ENCODE results near the gene LIMS2. TPM values are rescaled to one million over a fixed set of nuclear protein-coding genes. Genes with fewer than 3 reads are reported as not detected.

Gene LIMS2
- total RNA-seq, 2 experiments from 2014 or later: 1.6 to 24.9 TPM

DNA sequence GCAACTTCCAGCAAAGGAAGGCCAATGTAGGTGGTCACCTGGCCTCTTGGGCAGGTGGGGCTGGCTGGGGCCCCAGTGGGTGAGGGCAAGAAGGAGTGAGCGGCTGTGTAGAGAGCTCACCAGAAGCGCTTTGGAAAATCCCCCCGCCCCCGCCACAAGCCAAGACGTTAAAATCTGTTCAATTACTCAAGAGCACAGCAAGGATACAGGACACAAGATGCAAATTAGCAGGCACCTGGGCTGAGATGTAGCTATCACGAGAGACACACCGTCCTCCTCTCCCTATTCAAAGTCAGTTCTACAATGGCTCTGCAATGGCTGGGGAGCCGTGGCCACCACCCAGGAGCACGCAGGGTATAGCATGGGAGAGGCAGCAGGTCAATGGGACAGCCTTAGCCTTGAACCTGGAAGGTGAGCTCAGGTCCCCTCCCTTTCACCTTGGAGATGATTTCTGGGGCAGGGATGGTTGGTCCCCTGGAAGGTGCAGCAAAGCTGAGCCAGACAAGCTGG, 67.9 kb downstream of the LIMS2 start:
- no peaks in the 10 kb centered on the region for H3K4me1 ChIP-seq (ENCODE audit: insufficient read depth, low read length, poor library complexity, severe bottlenecking)
- ChIA-PET CTCF (ENCODE audit: unreplicated experiment) (no interaction called here), POLR2A (interaction anchor here (0.7 kb wide), 1 partner anchor 31 kb away, joined by 3 read pairs; no protein-coding TSS in a partner anchor)
- intact Hi-C loops (cut with micrococcal nuclease; ENCODE audit: unreplicated experiment): no loop called here
- H3K4me2 ChIP-seq (ENCODE audit: low read length): no peak overlapping the region
- DNase-seq (ENCODE audit: low spot score): no peak
- H3K79me2 ChIP-seq (ENCODE audit: insufficient read depth, low read depth, low read length): no peaks in the 10 kb centered on the region
- H3K9me2 ChIP-seq (ENCODE audit: insufficient read depth, low read length): no peaks in the 10 kb centered on the region
- H2AFZ ChIP-seq (ENCODE audit: low read length): no peak overlapping the region
- no TSS peak for BruUV-seq (replicated peaks)
- no peak for TF ChIP-seq EZH2phosphoT487 (IDR thresholded peaks at IDR 0.05; ENCODE audit: borderline replicate concordance, low read depth, low read length)
- TF ChIP-seq, protein P1, sequence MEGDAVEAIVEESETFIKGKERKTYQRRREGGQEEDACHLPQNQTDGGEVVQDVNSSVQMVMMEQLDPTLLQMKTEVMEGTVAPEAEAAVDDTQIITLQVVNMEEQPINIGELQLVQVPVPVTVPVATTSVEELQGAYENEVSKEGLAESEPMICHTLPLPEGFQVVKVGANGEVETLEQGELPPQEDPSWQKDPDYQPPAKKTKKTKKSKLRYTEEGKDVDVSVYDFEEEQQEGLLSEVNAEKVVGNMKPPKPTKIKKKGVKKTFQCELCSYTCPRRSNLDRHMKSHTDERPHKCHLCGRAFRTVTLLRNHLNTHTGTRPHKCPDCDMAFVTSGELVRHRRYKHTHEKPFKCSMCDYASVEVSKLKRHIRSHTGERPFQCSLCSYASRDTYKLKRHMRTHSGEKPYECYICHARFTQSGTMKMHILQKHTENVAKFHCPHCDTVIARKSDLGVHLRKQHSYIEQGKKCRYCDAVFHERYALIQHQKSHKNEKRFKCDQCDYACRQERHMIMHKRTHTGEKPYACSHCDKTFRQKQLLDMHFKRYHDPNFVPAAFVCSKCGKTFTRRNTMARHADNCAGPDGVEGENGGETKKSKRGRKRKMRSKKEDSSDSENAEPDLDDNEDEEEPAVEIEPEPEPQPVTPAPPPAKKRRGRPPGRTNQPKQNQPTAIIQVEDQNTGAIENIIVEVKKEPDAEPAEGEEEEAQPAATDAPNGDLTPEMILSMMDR (conservative IDR thresholded peaks at IDR 0.05; ENCODE audit: low read length): no peak
- no peaks in the 10 kb centered on the region for H3K9me3 ChIP-seq (ENCODE audit: low read length)
- no peak overlapping the region for H3K4me3 ChIP-seq (ENCODE audit: low read depth, low read length, poor library complexity, severe bottlenecking)
- H4K20me1 ChIP-seq (ENCODE audit: insufficient read depth, low read length): no peaks in the 10 kb centered on the region
- no peak overlapping the region for H3K27ac ChIP-seq (ENCODE audit: low read depth, low read length, poor library complexity, severe bottlenecking)
- no peaks in the 10 kb centered on the region for H3K36me3 ChIP-seq (ENCODE audit: insufficient read depth, low read length)

GRCh38 chr2:127606625-127607398, 68.5 kb downstream of the LIMS2 start:
- no peak overlapping the region for H2AFZ ChIP-seq (ENCODE audit: low read length)
- ChIA-PET POLR2A (no interaction called here), CTCF (ENCODE audit: unreplicated experiment) (no interaction called here)
- no peaks in the 10 kb centered on the region for H3K79me2 ChIP-seq (ENCODE audit: insufficient read depth, low read depth, low read length)
- H3K36me3 ChIP-seq (ENCODE audit: insufficient read depth, low read length): no peaks in the 10 kb centered on the region
- no peak overlapping the region for H3K27ac ChIP-seq (ENCODE audit: low read depth, low read length, poor library complexity, severe bottlenecking)
- BruUV-seq (replicated peaks): no TSS peak
- H3K4me1 ChIP-seq (ENCODE audit: insufficient read depth, low read length, poor library complexity, severe bottlenecking): no peaks in the 10 kb centered on the region
- H3K4me2 ChIP-seq (ENCODE audit: low read length): no peak overlapping the region
- H4K20me1 ChIP-seq (ENCODE audit: insufficient read depth, low read length): no peaks in the 10 kb centered on the region
- no peak for TF ChIP-seq EZH2phosphoT487 (IDR thresholded peaks at IDR 0.05; ENCODE audit: borderline replicate concordance, low read depth, low read length)
- TF ChIP-seq, protein P1 (conservative IDR thresholded peaks at IDR 0.05; ENCODE audit: low read length): no peak
- DNase-seq (ENCODE audit: low spot score): no peak
- H3K9me2 ChIP-seq (ENCODE audit: insufficient read depth, low read length): no peaks in the 10 kb centered on the region
- no peaks in the 10 kb centered on the region for H3K9me3 ChIP-seq (ENCODE audit: low read length)
- intact Hi-C loops (cut with micrococcal nuclease; ENCODE audit: unreplicated experiment): no loop called here
- H3K4me3 ChIP-seq (ENCODE audit: low read depth, low read length, poor library complexity, severe bottlenecking): no peak overlapping the region

GRCh38 chr2:127605691-127606263, 69.6 kb downstream of the LIMS2 start:
- Histone ChIP-seq H3K4me3 (ENCODE audit: low read depth, low read length, poor library complexity, severe bottlenecking) (no peak overlapping the region), H3K36me3 (ENCODE audit: insufficient read depth, low read length) (no peaks in the 10 kb centered on the region), H3K79me2 (ENCODE audit: insufficient read depth, low read depth, low read length) (no peaks in the 10 kb centered on the region), H3K4me1 (ENCODE audit: insufficient read depth, low read length, poor library complexity, severe bottlenecking) (no peaks in the 10 kb centered on the region), H3K27ac (ENCODE audit: low read depth, low read length, poor library complexity, severe bottlenecking) (no peak overlapping the region), H3K4me2 (ENCODE audit: low read length) (no peak overlapping the region), H4K20me1 (ENCODE audit: insufficient read depth, low read length) (no peaks in the 10 kb centered on the region), H3K9me2 (ENCODE audit: insufficient read depth, low read length) (no peaks in the 10 kb centered on the region), H2AFZ (ENCODE audit: low read length) (no peak overlapping the region), H3K9me3 (ENCODE audit: low read length) (no peaks in the 10 kb centered on the region)
- ChIA-PET CTCF (ENCODE audit: unreplicated experiment) (no interaction called here), POLR2A (interaction anchor here (0.6 kb wide), 1 partner anchor 106 kb away, joined by 3 read pairs; no protein-coding TSS in a partner anchor)
- DNase-seq (ENCODE audit: low spot score): no peak
- TF ChIP-seq, protein P1 (conservative IDR thresholded peaks at IDR 0.05; ENCODE audit: low read length): no peak
- TF ChIP-seq EZH2phosphoT487 (IDR thresholded peaks at IDR 0.05; ENCODE audit: borderline replicate concordance, low read depth, low read length): no peak
- intact Hi-C loops (cut with micrococcal nuclease; ENCODE audit: unreplicated experiment): no loop called here
- BruUV-seq (replicated peaks): no TSS peak
